GM06990 (cell line): ENCODE results near the gene NOLC1.

Experiments
- DNase-seq: peaks from one replicate; pipeline ENCODE4 v3.0.0-alpha.2; 2011; ENCODE audit not compliant: insufficient read length; ENCODE audit errors: extremely low read depth
- H3K27me3 ChIP-seq: replicated peaks from 2 replicates; pipeline ENCODE4 v1.6.0; 2011; ENCODE audit warnings: low read length; ENCODE audit not compliant: control insufficient read depth, insufficient read depth
- H3K36me3 ChIP-seq: 2 replicates; pipeline ENCODE4 v1.5.1; 2011; ENCODE audit warnings: low read length; ENCODE audit not compliant: control insufficient read depth, insufficient read depth
- H3K4me3 ChIP-seq: replicated peaks from 2 replicates; pipeline ENCODE4 v1.5.1; 2011; ENCODE audit warnings: low read depth, mild to moderate bottlenecking, control low read depth, low read length
- TF ChIP-seq, protein P1 (sequence below): IDR thresholded peaks from 2 replicates; pipeline ENCODE4 v1.5.1; 2011; ENCODE audit warnings: low read length, control low read depth, mild to moderate bottlenecking, inconsistent platforms; ENCODE audit not compliant: insufficient read depth, poor library complexity, severe bottlenecking

Gene NOLC1

GRCh38 chr10:102147561-102147960, 4.6 kb upstream of the NOLC1 start:
- TF ChIP-seq, protein P1, sequence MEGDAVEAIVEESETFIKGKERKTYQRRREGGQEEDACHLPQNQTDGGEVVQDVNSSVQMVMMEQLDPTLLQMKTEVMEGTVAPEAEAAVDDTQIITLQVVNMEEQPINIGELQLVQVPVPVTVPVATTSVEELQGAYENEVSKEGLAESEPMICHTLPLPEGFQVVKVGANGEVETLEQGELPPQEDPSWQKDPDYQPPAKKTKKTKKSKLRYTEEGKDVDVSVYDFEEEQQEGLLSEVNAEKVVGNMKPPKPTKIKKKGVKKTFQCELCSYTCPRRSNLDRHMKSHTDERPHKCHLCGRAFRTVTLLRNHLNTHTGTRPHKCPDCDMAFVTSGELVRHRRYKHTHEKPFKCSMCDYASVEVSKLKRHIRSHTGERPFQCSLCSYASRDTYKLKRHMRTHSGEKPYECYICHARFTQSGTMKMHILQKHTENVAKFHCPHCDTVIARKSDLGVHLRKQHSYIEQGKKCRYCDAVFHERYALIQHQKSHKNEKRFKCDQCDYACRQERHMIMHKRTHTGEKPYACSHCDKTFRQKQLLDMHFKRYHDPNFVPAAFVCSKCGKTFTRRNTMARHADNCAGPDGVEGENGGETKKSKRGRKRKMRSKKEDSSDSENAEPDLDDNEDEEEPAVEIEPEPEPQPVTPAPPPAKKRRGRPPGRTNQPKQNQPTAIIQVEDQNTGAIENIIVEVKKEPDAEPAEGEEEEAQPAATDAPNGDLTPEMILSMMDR: no peak
- no peak overlapping the region for H3K4me3 ChIP-seq
- H3K36me3 ChIP-seq: peaks cover 35% of the 10 kb centered on the region
- no peaks in the 10 kb centered on the region for H3K27me3 ChIP-seq
- no peak for DNase-seq

DNA sequence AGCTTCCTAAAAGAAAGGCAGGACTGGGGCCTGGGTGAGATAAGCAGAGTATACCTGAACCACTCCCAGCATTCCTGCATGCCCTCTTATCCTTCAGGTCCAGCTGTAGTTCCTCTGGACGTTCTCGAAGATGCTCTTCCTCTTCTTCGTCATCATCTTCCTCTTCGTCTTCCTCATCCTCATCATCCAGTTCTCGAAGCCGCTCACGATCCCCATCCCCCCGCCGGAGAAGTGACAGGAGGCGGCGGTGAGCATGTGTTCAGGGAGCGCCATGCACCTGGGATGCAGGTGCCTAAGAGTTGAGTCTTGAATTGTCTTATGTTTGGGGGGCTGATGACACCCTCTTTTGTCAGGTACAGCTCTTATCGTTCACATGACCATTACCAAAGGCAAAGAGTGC, 3.9 kb upstream of the NOLC1 start:
- Histone ChIP-seq H3K4me3 (no peak overlapping the region), H3K36me3 (peaks cover 32% of the 10 kb centered on the region), H3K27me3 (no peaks in the 10 kb centered on the region)
- DNase-seq: no peak
- TF ChIP-seq, protein P1: no peak

DNA sequence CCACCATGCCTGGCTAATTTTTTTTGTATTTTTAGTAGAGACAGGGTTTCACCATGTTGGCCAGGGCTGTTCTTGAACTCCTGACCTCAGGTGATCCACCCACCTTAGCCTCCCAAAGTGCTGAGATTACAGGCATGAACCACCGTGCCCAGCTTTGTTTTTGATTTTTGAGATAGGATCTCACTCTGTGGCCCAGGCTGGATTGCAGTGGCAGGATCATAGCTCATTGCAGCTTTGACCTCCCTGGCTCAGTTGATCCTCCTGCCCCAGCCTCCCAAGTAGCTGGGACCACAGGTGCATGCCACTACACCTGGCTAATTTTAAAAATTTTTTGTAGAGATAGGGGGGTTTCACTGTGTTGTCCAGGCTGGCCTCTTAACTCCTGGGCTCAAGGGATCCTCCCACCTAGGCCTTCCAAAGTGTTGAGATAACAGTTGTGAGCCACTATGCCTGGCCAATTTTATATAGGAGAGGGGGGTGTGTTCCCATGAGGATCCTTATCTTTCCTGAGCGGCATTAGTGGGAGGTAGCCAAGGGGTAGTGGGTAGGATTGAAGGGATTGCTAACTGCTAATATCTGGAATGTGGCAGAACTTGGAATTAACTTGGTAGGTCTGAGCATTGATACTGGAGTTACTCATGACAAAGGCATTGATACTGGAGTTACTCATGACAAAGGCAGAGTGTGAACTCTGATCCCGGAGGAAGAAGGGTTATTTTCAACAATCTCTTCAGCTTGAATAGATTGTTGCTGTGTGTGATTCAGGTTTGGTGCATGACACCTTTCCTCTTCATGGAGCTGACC, 1.0 kb upstream of the NOLC1 start:
- H3K36me3 ChIP-seq: peaks cover 29% of the 10 kb centered on the region
- TF ChIP-seq, protein P1: no peak
- H3K4me3 ChIP-seq: peak overlapping the region; percentile 36; the same call in 1 of the 2 replicates
- no peaks in the 10 kb centered on the region for H3K27me3 ChIP-seq
- DNase-seq: no peak

DNA sequence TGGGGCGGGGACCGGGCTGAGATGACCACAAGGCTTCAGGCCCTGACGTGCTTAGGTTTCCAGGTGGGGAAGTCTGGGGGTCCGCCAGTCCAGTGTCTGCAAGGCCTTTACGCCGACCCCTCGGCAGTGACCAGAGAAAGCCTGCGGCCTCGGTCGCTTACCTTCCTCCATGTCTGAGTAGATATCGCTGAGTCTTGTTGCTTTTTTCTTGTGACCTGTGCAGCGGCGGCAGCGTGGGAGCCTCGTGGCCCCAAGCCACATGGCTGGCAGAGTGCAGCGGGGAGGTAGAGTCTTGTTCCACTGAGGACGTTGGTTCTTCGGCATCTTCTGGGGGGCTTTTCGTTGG, 329 bp downstream of the NOLC1 start:
- no peak for DNase-seq
- H3K27me3 ChIP-seq: no peaks in the 10 kb centered on the region
- peaks cover 26% of the 10 kb centered on the region for H3K36me3 ChIP-seq
- TF ChIP-seq, protein P1: no peak
- peak overlapping the region; percentile 98 for H3K4me3 ChIP-seq

DNA sequence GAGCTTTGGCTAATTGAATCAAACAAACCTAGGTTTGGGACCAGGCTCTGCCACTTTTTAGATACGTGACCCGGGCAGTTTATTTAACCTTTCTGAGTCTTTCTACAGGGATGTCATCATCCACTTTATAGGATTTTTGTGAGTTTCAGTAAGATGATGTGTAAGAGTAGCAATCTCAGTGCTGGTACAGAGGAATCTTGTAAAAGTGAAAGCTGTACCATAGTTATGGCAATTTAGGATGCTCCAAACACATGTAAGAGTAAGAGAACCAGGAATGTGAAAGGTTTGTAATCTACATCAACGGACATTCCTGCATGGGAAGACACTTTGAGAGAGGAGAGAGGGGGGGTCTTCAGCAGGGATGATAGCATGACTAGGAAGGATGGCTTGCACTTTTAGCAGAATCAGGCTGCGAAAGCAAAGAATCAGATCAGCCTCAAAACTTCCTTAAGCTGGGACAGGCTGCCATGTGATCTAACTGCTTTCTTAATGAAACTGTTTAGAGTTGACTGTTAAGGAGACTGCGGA, 968 bp downstream of the NOLC1 start:
- no peaks in the 10 kb centered on the region for H3K27me3 ChIP-seq
- TF ChIP-seq, protein P1: no peak

More for the DNA sequence above, 968 bp downstream of the NOLC1 start:
- no peak for DNase-seq
- H3K36me3 ChIP-seq: peaks cover 31% of the 10 kb centered on the region
- H3K4me3 ChIP-seq: peak overlapping the region; percentile 98
